GM19324 (cell line): ENCODE data around the gene PCDHA4.
"Not testable (repeated sequence)": the region's sequence is repeated elsewhere in the genome, so short reads cannot be mapped to it uniquely, and the experiment has no call there.

ENCODE experiments used
- ATAC-seq: cut with Tn5 transposase; IDR thresholded peaks from one replicate; pipeline ENCODE4 v1.9.1; 2021; ENCODE audit warnings: mild to moderate bottlenecking, moderate library complexity; ENCODE audit not compliant: unreplicated experiment, low FRiP score

The PCDHA4 gene

DNA sequence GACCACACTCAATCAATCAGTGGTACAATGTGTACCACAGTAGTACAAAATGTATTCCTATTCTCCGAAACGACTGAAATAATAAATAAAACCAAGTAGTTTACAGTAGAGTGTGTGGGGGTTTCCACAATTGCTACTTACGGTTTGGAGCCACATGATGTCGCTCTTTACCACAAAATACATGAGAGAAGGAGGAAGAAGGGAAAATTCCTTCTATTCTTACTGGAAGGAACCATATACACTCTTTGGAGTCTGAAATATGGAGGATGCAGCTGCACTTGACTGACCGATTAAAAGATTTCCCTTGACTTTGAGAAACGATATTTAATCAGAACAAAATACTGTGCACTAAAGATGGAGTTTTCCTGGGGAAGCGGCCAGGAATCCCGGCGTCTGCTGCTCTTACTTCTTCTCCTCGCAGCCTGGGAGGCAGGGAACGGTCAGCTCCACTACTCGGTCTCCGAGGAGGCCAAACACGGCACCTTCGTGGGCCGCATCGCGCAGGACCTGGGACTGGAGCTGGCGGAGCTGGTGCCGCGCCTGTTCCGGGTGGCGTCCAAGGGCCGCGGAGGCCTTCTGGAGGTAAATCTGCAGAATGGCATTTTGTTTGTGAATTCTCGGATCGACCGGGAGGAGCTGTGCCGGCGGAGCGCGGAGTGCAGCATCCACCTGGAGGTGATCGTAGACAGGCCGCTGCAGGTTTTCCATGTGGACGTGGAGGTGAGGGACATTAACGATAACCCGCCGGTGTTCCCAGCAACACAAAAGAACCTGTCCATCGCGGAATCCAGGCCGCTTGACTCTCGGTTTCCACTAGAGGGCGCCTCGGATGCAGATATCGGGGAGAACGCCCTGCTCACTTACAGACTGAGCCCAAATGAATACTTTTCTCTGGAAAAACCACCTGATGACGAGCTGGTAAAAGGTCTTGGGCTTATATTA is at the start of gene PCDHA4:
TSS of gene PCDHA4 (plus strand) at position 235 of the 942 bp plus-strand sequence.
- ATAC-seq = no peak

DNA sequence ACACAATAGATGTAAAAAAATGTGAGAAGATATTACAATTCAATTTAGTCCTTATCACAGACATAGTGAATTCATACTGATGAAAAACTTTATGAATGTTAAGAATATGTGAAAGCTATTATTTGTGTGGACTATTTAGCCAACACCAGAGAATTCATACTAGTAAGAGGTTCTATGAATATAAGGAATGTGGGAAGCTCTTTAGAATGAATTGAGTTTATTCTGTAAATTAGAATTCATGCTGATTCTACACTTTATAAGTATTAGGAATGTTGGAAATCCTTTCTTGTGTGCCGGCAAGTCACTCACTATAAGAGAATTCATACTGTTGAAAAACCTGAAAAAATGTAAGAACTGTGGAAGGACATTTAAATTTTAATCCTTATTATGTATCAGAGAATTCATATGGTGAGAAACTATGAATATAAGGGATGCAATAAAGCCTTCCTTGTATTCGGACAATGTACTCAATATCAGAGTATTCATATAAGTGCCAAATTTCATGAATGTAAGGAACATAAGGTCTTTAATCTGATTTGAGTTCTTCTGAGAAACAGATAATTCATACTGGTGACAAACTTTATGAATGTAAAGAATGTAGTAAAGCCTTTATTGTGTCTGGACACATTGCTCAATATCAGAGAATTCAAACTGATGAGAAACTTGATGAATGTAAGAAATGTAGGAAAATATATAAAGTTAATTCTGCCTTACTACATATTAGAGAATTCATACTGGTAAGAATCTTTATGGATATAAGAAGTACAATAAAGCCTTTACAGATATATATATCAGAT is 42.5 kb upstream of the PCDHA4 start:
- no peak for ATAC-seq

DNA sequence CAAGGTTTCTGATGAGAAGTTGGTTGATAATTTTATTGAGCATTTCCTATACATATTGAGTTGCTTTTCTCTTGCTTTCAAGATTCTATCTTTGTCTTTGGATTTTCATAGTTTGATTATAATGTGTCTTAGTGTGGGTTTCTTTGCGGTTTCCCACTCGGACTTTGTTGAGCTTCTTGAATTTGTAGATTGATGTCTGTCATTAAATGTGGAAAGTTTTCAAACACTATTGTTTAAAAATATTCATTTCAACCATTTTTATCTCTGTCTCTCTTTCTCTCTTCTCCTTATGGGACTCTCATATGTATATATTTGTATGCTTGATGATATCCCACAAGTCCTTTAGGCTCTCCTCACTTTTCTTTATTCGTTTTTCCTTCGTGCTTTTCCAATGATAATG is 39.4 kb upstream of the PCDHA4 start:
- ATAC-seq = no peak

DNA sequence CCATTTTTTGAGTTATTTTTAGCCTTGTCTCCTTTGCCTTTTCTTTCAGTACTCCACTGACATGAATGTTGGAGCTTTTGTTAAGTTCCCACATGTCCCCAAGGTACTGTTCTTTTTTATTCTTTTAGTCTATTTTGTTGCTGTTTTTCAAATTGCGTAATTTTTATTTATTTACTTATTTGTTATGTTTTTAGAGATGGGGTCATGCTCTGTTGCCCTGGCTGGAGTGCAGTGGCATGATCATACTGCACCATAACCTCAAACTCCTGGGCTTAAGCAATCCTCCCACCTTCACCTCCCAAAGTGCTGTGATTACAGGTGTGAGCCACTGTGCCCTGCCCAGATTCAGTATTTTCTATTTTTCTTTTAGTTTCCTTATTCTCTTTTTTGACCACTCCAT is 26.4 kb upstream of the PCDHA4 start:
- ATAC-seq = no peak

DNA sequence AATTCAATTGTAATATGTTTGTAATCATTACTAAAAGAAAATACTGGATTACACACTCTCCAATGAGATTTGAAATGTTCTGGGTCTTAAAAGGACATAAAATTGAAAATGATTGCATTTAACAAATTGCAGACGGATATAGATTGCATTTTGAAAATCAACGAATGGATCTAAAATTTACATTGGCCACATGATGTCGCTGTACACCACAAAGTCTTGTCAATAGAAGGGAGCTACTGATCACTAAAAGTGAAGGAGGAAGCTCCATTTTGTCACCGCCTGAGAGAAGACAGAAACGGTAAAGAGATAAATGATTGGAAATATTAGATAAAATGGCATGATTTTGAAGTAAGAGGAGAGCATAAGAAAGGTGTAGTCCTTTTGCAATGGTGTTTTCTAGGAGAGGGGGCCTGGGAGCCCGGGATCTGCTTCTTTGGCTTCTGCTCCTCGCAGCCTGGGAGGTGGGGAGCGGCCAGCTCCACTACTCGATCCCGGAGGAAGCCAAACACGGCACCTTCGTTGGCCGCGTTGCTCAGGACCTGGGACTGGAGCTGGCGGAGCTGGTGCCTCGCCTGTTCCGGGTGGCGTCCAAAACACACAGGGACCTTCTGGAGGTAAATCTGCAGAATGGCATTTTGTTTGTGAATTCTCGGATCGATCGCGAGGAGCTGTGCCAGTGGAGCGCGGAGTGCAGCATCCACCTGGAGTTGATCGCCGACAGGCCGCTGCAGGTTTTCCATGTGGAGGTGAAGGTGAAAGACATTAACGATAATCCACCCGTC is 20.8 kb upstream of the PCDHA4 start, which contains the start of gene PCDHA1:
TSS of gene PCDHA1 (plus strand) at position 236 of the 782 bp plus-strand sequence.
- ATAC-seq = no peak

DNA sequence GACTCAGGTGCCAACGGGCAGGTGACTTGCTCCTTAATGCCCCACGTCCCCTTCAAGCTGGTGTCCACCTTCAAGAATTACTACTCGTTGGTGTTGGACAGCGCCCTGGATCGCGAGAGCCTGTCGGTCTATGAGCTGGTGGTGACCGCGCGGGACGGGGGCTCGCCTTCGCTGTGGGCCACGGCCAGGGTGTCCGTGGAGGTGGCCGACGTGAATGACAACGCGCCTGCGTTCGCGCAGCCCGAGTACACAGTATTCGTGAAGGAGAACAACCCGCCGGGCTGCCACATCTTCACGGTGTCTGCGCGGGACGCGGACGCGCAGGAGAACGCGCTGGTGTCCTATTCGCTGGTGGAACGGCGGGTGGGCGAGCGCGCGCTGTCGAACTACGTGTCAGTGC is 19.4 kb upstream of the PCDHA4 start:
- ATAC-seq = not testable (repeated sequence)

DNA sequence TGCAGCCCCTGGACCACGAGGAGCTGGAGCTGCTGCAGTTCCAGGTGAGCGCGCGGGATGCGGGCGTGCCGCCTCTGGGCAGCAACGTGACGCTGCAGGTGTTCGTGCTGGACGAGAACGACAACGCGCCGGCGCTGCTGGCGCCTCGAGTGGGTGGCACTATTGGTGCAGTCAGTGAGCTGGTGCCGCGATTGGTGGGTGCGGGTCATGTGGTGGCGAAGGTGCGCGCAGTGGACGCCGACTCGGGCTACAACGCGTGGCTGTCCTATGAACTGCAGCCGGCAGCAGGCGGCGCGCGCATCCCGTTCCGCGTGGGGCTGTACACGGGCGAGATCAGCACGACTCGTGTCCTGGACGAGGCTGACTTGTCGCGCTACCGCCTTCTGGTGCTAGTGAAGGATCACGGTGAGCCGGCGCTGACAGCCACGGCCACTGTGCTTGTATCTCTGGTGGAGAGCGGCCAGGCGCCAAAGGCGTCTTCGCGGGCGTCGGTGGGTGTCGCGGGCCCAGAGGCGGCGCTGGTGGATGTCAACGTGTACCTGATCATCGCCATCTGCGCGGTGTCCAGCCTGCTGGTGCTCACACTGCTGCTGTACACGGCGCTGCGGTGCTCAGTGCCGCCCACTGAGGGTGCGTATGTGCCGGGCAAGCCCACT is 18.9 kb upstream of the PCDHA4 start:
- ATAC-seq = not testable (repeated sequence)

DNA sequence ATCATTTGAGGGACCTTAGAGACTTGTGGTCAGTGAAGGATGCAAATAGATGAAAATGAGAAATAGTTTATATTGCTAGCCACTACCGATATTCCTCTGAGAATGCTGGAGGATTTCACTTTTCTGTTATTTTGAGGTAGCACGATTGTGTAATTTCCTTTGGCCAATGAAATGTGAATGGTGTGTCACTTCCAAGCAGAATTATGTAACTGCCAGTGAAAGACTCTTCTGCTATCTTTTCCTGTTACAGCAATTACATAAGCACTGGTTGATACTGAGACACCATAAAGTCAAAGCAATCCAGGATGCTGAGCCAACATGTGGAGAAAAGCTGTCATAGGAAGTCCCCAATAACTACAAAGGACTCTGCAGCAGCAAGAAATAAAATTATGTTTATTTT is 15.8 kb upstream of the PCDHA4 start:
- no peak for ATAC-seq

DNA sequence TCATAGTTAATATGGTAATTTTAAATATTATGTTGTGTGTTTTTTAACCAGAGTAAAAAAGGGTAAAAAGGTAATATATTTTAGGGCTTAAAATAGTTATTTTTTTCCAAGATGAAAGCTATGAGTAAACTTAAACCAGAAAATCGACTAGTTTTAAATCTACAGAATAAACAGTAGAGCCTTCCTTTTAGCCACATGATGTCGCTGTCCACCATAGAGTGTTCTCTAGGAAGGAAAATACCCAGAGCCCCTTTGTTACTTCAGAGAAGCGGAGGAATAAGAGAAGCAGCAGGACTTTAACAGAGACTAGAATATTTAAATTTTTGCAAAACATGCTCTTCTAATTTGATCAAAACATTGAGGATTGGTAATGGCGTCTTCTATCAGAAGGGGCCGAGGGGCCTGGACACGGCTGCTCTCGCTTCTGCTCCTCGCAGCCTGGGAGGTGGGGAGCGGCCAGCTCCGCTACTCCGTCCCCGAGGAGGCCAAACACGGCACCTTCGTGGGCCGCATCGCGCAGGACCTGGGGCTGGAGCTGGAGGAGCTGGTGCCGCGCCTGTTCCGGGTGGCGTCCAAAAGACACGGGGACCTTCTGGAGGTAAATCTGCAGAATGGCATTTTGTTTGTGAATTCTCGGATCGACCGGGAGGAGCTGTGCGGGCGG is 12.1 kb upstream of the PCDHA4 start, which contains the start of gene PCDHA2:
TSS of gene PCDHA2 (plus strand) at position 258 of the 664 bp plus-strand sequence.
- no peak for ATAC-seq

DNA sequence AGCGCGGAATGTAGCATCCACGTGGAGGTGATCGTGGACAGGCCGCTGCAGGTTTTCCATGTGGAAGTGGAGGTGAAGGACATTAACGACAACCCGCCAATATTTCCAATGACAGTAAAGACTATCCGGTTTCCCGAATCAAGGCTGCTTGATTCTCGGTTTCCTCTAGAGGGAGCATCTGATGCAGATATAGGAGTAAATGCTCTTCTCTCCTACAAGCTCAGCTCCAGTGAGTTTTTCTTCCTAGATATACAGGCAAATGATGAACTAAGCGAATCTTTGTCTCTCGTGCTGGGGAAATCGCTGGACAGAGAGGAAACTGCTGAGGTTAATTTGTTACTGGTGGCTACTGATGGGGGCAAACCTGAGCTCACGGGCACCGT is 11.6 kb upstream of the PCDHA4 start:
- no peak for ATAC-seq

DNA sequence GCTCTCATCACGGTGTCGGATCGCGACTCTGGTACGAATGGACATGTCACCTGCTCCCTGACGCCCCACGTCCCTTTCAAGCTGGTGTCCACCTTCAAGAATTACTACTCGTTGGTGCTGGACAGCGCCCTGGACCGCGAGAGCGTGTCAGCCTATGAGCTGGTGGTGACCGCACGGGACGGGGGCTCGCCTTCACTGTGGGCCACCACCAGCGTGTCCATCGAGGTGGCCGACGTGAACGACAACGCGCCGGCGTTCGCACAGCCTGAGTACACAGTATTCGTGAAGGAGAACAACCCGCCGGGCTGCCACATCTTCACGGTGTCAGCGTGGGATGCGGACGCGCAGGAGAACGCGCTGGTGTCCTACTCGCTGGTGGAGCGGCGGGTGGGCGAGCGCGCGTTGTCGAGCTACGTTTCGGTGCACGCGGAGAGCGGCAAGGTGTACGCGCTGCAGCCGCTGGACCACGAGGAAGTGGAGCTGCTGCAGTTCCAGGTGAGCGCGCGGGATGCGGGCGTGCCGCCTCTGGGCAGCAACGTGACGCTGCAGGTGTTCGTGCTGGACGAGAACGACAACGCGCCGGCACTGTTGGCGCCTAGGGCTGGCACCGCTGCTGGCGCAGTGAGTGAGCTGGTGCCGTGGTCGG is 10.7 kb upstream of the PCDHA4 start:
- not testable (repeated sequence) for ATAC-seq

DNA sequence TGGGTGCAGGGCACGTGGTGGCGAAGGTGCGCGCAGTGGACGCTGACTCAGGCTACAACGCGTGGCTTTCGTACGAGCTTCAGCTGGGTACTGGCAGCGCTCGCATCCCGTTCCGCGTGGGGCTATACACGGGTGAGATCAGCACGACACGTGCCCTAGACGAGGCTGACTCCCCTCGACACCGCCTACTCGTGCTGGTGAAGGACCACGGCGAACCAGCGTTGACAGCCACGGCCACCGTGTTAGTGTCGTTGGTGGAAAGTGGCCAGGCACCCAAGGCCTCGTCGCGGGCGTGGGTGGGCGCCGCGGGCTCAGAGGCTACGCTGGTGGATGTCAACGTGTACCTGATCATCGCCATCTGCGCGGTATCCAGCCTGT is 10.2 kb upstream of the PCDHA4 start:
- ATAC-seq = no peak

DNA sequence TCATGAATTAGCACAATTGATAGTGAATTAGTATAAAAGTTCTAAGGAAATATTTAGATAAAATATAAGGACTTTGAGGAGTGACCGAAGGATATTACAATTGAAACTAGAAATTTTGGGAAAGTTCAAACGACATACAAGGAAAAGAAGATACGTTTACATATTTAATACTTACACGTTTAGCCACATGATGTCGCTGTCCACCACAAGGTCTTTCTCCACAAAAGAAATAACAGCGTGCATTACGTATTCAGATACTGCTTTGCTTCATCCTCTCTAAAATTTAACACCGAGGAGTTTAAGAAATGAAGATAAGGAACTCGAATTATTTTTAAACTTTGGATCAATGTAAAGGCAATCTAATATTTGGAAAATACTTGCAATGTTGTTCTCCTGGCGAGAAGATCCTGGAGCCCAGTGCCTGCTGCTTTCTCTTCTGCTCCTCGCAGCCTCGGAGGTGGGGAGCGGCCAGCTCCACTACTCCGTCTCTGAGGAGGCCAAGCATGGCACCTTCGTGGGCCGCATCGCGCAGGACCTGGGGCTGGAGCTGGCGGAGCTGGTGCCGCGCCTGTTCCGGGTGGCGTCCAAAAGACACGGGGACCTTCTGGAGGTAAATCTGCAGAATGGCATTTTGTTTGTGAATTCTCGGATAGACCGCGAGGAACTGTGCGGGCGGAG is 5.9 kb upstream of the PCDHA4 start, which contains the start of gene PCDHA3:
TSS of gene PCDHA3 (plus strand) at position 242 of the 678 bp plus-strand sequence.
- ATAC-seq = no peak

DNA sequence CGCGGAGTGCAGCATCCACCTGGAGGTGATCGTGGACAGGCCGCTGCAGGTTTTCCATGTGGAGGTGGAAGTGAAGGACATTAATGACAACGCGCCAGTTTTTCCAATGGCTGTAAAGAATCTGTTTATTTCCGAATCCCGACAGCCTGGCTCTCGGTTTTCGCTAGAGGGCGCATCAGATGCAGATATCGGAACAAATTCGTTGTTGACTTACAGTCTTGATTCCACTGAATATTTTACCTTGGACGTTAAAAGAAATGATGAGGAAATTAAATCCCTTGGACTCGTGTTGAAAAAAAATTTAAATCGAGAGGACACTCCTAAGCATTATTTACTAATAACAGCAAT is 5.4 kb upstream of the PCDHA4 start:
- ATAC-seq = no peak

DNA sequence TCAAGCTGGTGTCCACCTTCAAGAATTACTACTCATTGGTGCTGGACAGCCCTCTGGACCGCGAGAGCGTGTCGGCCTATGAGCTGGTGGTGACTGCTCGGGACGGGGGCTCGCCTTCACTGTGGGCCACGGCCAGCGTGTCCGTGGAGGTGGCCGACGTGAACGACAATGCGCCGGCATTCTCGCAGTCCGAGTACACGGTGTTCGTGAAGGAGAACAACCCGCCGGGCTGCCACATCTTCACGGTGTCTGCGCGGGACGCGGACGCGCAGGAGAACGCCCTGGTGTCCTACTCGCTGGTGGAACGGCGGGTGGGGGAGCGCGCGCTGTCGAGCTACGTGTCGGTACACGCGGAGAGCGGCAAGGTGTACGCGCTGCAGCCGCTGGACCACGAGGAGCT is 4.5 kb upstream of the PCDHA4 start:
- ATAC-seq = not testable (repeated sequence)

DNA sequence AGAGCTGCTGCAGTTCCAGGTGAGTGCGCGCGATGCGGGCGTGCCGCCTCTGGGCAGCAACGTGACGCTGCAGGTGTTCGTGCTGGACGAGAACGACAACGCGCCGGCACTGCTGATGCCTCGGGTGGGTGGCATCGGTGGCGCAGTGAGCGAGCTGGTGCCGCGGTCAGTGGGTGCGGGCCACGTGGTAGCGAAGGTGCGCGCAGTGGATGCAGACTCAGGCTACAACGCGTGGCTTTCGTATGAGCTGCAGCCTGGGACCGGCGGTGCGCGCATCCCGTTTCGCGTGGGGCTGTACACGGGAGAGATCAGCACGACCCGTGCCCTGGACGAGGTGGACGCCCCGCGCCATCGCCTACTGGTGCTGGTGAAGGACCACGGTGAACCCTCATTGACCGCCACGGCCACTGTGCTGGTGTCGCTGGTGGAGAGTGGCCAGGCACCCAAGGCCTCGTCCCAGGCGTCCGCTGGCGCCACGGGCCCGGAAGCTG is 4.0 kb upstream of the PCDHA4 start:
- ATAC-seq = no peak

DNA sequence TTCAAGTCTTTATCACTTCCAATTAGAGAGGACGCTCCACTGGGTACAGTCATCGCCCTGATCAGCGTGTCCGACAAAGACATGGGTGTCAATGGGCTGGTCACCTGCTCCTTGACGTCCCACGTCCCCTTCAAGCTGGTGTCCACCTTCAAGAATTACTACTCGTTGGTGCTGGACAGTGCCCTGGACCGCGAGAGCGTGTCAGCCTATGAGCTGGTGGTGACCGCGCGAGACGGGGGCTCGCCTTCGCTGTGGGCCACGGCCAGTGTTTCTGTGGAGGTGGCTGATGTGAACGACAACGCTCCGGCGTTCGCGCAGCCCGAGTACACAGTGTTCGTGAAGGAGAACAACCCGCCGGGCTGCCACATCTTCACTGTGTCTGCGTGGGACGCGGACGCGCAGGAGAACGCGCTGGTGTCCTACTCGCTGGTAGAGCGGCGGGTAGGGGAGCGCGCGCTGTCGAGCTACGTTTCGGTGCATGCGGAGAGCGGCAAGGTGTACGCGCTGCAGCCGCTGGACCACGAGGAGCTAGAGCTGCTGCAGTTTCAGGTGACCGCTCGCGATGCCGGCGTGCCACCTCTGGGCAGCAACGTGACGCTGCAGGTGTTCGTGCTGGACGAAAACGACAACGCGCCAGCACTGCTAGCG is 1.5 kb downstream of the PCDHA4 start:
- ATAC-seq = not testable (repeated sequence)

DNA sequence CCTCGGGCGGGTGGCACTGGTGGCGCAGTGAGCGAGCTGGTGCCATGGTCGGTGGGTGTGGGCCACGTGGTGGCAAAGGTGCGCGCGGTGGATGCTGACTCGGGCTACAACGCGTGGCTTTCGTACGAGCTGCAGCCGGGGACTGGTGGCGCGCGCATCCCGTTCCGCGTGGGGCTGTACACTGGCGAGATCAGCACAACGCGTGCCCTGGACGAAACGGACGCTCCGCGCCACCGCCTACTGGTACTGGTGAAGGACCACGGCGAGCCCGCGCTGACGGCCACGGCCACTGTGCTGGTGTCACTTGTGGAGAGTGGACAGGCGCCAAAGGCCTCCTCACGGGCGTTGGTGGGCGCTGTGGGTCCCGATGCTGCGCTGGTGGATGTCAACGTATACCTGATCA is 2.0 kb downstream of the PCDHA4 start:
- no peak for ATAC-seq
